Gastroesophageal sphincter (tissue), 3 donors: ENCODE results near the gene LIAS.

Source experiments
- EP300 ChIP-seq: sonication (generic); formaldehyde crosslinking; IDR thresholded peaks from one replicate; pipeline ENCODE4 v1.6.1; 2017; ENCODE audit warnings: antibody characterized with exemption, mild to moderate bottlenecking
- POLR2A ChIP-seq, 2 donors: fragments of 450-650 bp; IDR thresholded peaks; one replicate each; pipeline ENCODE4 v1.6.1; 2017; ENCODE audit warnings: antibody characterized with exemption in 2 of 2, mild to moderate bottlenecking in 2 of 2, moderate library complexity in 1 of 2
- POLR2AphosphoS5 ChIP-seq: sonication (generic); formaldehyde crosslinking; IDR thresholded peaks from one replicate; pipeline ENCODE4 v1.6.1; 2017; ENCODE audit warnings: antibody characterized with exemption
- TF ChIP-seq, protein P1 (sequence below), 4 experiments: fragments of 200-600 bp in 2 of 4; fragments of 450-650 bp in 2 of 4; sonication (generic) in 1 of 4; IDR thresholded peaks; one replicate each; pipeline ENCODE4 v1.5.1; 2017 to 2019; ENCODE audit warnings: antibody characterized with exemption in 4 of 4, mild to moderate bottlenecking in 2 of 4, moderate library complexity in 2 of 4

DNA sequence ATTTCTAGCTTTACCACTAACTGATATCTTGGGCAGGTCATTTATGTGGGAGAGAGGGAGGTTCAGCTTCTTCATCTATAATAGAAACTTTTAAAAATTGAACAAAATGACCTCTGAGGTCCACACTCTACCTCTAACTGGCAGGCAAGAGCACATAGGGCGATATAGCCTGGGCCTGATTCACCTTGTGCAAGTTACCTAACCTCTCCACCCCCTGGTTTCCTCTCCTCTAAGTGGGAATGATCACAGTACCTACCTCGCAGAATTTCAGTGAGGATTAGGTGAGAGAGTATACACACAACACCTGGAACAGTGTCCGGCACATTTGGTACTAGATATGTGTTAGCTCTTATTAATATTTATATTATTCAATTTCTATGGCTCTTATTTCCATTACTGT lies 36.6 kb upstream of the LIAS start:
- TF ChIP-seq, protein P1, sequence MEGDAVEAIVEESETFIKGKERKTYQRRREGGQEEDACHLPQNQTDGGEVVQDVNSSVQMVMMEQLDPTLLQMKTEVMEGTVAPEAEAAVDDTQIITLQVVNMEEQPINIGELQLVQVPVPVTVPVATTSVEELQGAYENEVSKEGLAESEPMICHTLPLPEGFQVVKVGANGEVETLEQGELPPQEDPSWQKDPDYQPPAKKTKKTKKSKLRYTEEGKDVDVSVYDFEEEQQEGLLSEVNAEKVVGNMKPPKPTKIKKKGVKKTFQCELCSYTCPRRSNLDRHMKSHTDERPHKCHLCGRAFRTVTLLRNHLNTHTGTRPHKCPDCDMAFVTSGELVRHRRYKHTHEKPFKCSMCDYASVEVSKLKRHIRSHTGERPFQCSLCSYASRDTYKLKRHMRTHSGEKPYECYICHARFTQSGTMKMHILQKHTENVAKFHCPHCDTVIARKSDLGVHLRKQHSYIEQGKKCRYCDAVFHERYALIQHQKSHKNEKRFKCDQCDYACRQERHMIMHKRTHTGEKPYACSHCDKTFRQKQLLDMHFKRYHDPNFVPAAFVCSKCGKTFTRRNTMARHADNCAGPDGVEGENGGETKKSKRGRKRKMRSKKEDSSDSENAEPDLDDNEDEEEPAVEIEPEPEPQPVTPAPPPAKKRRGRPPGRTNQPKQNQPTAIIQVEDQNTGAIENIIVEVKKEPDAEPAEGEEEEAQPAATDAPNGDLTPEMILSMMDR (IDR thresholded peaks at IDR 0.05), result no peak
- TF ChIP-seq EP300 (no peak), POLR2A (IDR thresholded peaks at IDR 0.05) (no peak), POLR2AphosphoS5 (no peak)
